ENCODE results near the gene TCF21. TPM values are rescaled to one million over a fixed set of nuclear protein-coding genes. Genes with fewer than 3 reads are reported as not detected.

TCF21 gene
- total RNA-seq, 2 experiments from 2014 or later = not detected

GRCh38 chr6:133891149-133891926 lies 2.4 kb downstream of the TCF21 start:
- Histone ChIP-seq H4K20me1 (ENCODE audit: insufficient read depth, low read length) (no peaks in the 10 kb centered on the region), H3K4me1 (ENCODE audit: insufficient read depth, low read length, poor library complexity, severe bottlenecking) (no peaks in the 10 kb centered on the region), H3K4me3 (ENCODE audit: low read depth, low read length, poor library complexity, severe bottlenecking) (no peak overlapping the region), H3K79me2 (ENCODE audit: insufficient read depth, low read depth, low read length) (no peaks in the 10 kb centered on the region), H3K27ac (ENCODE audit: low read depth, low read length, poor library complexity, severe bottlenecking) (no peak overlapping the region), H2AFZ (ENCODE audit: low read length) (no peak overlapping the region), H3K4me2 (ENCODE audit: low read length) (0 out of 2 replicates have a peak overlapping the region, but pooled peaks have one; percentile 20), H3K9me3 (ENCODE audit: low read length) (no peaks in the 10 kb centered on the region), H3K36me3 (ENCODE audit: insufficient read depth, low read length) (no peaks in the 10 kb centered on the region), H3K9me2 (ENCODE audit: insufficient read depth, low read length) (no peaks in the 10 kb centered on the region)
- BruUV-seq (replicated peaks) = no TSS peak
- POLR2A ChIA-PET = interaction anchor here (0.6 kb wide), 1 partner anchor 53 kb away, joined by 10 read pairs; no protein-coding TSS in a partner anchor
- no peak for DNase-seq (ENCODE audit: low spot score)
- CTCF ChIA-PET (ENCODE audit: unreplicated experiment) = no interaction called here
- intact Hi-C loops (cut with micrococcal nuclease; ENCODE audit: unreplicated experiment) = no loop called here
- no peak for TF ChIP-seq EZH2phosphoT487 (IDR thresholded peaks at IDR 0.05; ENCODE audit: borderline replicate concordance, low read depth, low read length)
- TF ChIP-seq, protein P1, sequence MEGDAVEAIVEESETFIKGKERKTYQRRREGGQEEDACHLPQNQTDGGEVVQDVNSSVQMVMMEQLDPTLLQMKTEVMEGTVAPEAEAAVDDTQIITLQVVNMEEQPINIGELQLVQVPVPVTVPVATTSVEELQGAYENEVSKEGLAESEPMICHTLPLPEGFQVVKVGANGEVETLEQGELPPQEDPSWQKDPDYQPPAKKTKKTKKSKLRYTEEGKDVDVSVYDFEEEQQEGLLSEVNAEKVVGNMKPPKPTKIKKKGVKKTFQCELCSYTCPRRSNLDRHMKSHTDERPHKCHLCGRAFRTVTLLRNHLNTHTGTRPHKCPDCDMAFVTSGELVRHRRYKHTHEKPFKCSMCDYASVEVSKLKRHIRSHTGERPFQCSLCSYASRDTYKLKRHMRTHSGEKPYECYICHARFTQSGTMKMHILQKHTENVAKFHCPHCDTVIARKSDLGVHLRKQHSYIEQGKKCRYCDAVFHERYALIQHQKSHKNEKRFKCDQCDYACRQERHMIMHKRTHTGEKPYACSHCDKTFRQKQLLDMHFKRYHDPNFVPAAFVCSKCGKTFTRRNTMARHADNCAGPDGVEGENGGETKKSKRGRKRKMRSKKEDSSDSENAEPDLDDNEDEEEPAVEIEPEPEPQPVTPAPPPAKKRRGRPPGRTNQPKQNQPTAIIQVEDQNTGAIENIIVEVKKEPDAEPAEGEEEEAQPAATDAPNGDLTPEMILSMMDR (conservative IDR thresholded peaks at IDR 0.05; ENCODE audit: low read length) = no peak

DNA sequence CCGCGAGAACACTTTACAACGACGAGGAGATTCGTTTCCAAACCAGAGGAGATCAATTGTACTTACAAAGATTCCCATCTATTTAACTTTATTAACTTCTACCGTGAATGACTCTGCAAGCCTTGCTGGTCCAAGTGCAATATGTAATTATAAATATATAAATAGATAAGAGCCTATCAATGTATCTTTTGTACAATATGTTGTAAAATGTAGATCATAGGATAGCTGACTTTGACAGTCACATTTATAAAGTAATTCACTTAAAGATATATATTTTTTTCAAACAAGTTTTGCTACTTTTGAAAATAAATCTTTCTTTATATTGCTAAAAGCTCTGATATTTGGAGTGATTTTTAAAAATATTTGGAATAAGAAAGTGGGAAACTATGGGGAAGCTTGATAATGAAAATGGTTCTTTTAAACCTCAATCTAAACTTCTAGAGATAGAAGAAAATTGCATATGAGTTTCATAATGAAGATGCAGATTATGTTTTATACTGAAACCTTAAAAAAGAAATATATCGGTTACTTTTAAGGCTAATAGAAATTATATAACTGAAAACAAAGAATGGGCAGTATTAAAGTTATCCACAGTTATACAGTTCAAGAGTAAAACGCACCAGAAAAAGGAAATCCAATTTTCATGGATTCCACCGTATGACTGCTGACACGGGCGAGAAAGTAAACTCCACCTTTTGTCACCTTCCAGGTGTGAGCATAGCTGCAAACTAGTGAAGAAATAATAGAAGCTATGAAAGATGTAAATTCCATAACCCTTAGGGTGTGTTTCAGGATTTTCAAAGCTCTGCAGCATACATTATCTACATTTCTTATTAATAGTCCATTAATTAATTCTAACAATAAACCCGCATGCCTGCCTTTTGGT lies 3.3 kb downstream of the TCF21 start:
- Histone ChIP-seq H3K4me3 (ENCODE audit: low read depth, low read length, poor library complexity, severe bottlenecking) (no peak overlapping the region), H3K36me3 (ENCODE audit: insufficient read depth, low read length) (no peaks in the 10 kb centered on the region), H3K4me1 (ENCODE audit: insufficient read depth, low read length, poor library complexity, severe bottlenecking) (no peaks in the 10 kb centered on the region), H2AFZ (ENCODE audit: low read length) (no peak overlapping the region), H3K79me2 (ENCODE audit: insufficient read depth, low read depth, low read length) (no peaks in the 10 kb centered on the region), H3K9me3 (ENCODE audit: low read length) (no peaks in the 10 kb centered on the region), H4K20me1 (ENCODE audit: insufficient read depth, low read length) (no peaks in the 10 kb centered on the region), H3K9me2 (ENCODE audit: insufficient read depth, low read length) (no peaks in the 10 kb centered on the region), H3K4me2 (ENCODE audit: low read length) (no peak overlapping the region), H3K27ac (ENCODE audit: low read depth, low read length, poor library complexity, severe bottlenecking) (no peak overlapping the region)
- intact Hi-C loops (cut with micrococcal nuclease; ENCODE audit: unreplicated experiment) = no loop called here
- DNase-seq (ENCODE audit: low spot score) = no peak
- TF ChIP-seq EZH2phosphoT487 (IDR thresholded peaks at IDR 0.05; ENCODE audit: borderline replicate concordance, low read depth, low read length) = no peak
- TF ChIP-seq, protein P1 (conservative IDR thresholded peaks at IDR 0.05; ENCODE audit: low read length) = no peak
- ChIA-PET POLR2A (no interaction called here), CTCF (ENCODE audit: unreplicated experiment) (no interaction called here)
- no TSS peak for BruUV-seq (replicated peaks)

Measured in OCI-LY7 (cell line).